Neural cell (in vitro differentiated cells): ENCODE measurements around the gene OR10V1. TPM values are rescaled to one million over a fixed set of nuclear protein-coding genes. Genes with fewer than 3 reads are reported as not detected.

Source experiments
- H2AFZ ChIP-seq: fragments of 200-600, 300-800 bp; sonication (generic), shearing (Covaris generic); 2 replicates; pipeline ENCODE4 v1.6.0; 2014; ENCODE audit warnings: low read depth, mild to moderate bottlenecking, antibody characterized with exemption, low read length, moderate library complexity
- H3F3A ChIP-seq: fragments of 200-600 bp; shearing (Covaris generic); 2 replicates; pipeline ENCODE4 v1.6.1; 2016; ENCODE audit warnings: mild to moderate bottlenecking, moderate library complexity, mixed read lengths, antibody characterized with exemption, low read length; ENCODE audit not compliant: insufficient read depth, poor library complexity, severe bottlenecking
- H3K27ac ChIP-seq: fragments of 200-600, 300-800 bp; sonication (generic), shearing (Covaris generic); 2 replicates; pipeline ENCODE4 v1.5.1; 2014; ENCODE audit warnings: mild to moderate bottlenecking, low read length, moderate library complexity
- H3K27me3 ChIP-seq: fragments of 300-800, 200-600 bp; sonication (generic), shearing (Covaris generic); 2 replicates; pipeline ENCODE4 v1.6.0; 2014; ENCODE audit warnings: mild to moderate bottlenecking, low read depth, low read length, moderate library complexity; ENCODE audit not compliant: insufficient read depth
- H3K36me3 ChIP-seq: fragments of 300-800, 200-600 bp; sonication (generic), shearing (Covaris generic); 2 replicates; pipeline ENCODE4 v1.5.1; 2014; ENCODE audit warnings: mild to moderate bottlenecking, antibody characterized with exemption, low read length, moderate library complexity; ENCODE audit not compliant: insufficient read depth
- H3K4me2 ChIP-seq: fragments of 300-800, 200-600 bp; sonication (generic), shearing (Covaris generic); 2 replicates; pipeline ENCODE4 v1.6.0; 2014; ENCODE audit warnings: mild to moderate bottlenecking, low read length
- H3K4me3 ChIP-seq: fragments of 300-800, 200-600 bp; sonication (generic), shearing (Covaris generic); 2 replicates; pipeline ENCODE4 v1.5.1; 2014; ENCODE audit warnings: mild to moderate bottlenecking, low read length, moderate library complexity
- H3K79me2 ChIP-seq: fragments of 200-600 bp; shearing (Covaris generic); replicated peaks from 2 replicates; pipeline ENCODE4 v1.6.0; 2014; ENCODE audit warnings: mild to moderate bottlenecking, low read length, moderate library complexity; ENCODE audit not compliant: insufficient read depth
- H3K9ac ChIP-seq: fragments of 300-800, 200-600 bp; sonication (generic), shearing (Covaris generic); 2 replicates; pipeline ENCODE4 v1.6.1; 2016; ENCODE audit warnings: mild to moderate bottlenecking, low read length, mixed read lengths
- H3K9me2 ChIP-seq: fragments of 200-600 bp; shearing (Covaris generic); 2 replicates; pipeline ENCODE4 v1.6.1; 2016; ENCODE audit warnings: mild to moderate bottlenecking, low read length, mixed read lengths; ENCODE audit not compliant: insufficient read depth
- H3K9me3 ChIP-seq: fragments of 200-600, 300-800 bp; sonication (generic), shearing (Covaris generic); 2 replicates; pipeline ENCODE4 v1.6.1; 2016; ENCODE audit warnings: mild to moderate bottlenecking, mixed run types, low read length, moderate library complexity, mixed read lengths
- H4K20me1 ChIP-seq: fragments of 200-600 bp; shearing (Covaris generic); 2 replicates; pipeline ENCODE4 v1.6.1; 2016; ENCODE audit warnings: mild to moderate bottlenecking, mixed run types; ENCODE audit not compliant: insufficient read depth
- EP300 ChIP-seq: fragments of 450-650 bp; conservative IDR thresholded peaks from 2 replicates; pipeline ENCODE4 v1.6.1; 2014; ENCODE audit warnings: antibody characterized with exemption, mild to moderate bottlenecking, moderate library complexity; ENCODE audit not compliant: poor library complexity, severe bottlenecking
- EZH2 ChIP-seq: fragments of 200-600, 300-800 bp; shearing (Covaris generic), sonication (generic); IDR thresholded peaks from 2 replicates; pipeline ENCODE4 v1.6.1; 2014; ENCODE audit warnings: antibody characterized with exemption, low read length, borderline replicate concordance, mild to moderate bottlenecking; ENCODE audit not compliant: insufficient read depth, poor library complexity, severe bottlenecking
- MXI1 ChIP-seq: fragments of 450-650 bp; conservative IDR thresholded peaks from 2 replicates; pipeline ENCODE4 v1.6.1; 2014; ENCODE audit warnings: antibody characterized with exemption, mild to moderate bottlenecking; ENCODE audit not compliant: poor library complexity, severe bottlenecking
- POLR2AphosphoS5 ChIP-seq: IDR thresholded peaks from 2 replicates; pipeline ENCODE4 v1.6.1; 2012
- RAD21 ChIP-seq: fragments of 450-650 bp; conservative IDR thresholded peaks from 2 replicates; pipeline ENCODE4 v1.6.1; 2014; ENCODE audit warnings: antibody characterized with exemption, mild to moderate bottlenecking, moderate library complexity
- SMC3 ChIP-seq: fragments of 450-650 bp; conservative IDR thresholded peaks from 2 replicates; pipeline ENCODE4 v1.6.1; 2014; ENCODE audit warnings: antibody characterized with exemption, mild to moderate bottlenecking, moderate library complexity; ENCODE audit not compliant: poor library complexity
- TAF1 ChIP-seq: IDR thresholded peaks from 2 replicates; pipeline ENCODE4 v1.6.1; 2012; ENCODE audit warnings: low read depth
- polyA plus RNA-seq: library from polyadenylated mRNA; depleted of rRNA; stranded (reverse); fragments of >200 nt; gene quantifications from 2 replicates; pipeline ENCODE4 v1.2.3, GENCODE V29; 2014
- TF ChIP-seq, protein P1 (sequence below): fragments of 450-650 bp; IDR thresholded peaks from 2 replicates; pipeline ENCODE4 v1.5.1; 2014; ENCODE audit warnings: antibody characterized with exemption, mild to moderate bottlenecking, moderate library complexity; ENCODE audit not compliant: poor library complexity, severe bottlenecking
- TF ChIP-seq, protein P2 (sequence below): IDR thresholded peaks from 2 replicates; pipeline ENCODE4 v1.6.1; 2012; ENCODE audit warnings: borderline replicate concordance

Gene OR10V1
- polyA plus RNA-seq, 1 donor from 2014 or later = not detected

DNA sequence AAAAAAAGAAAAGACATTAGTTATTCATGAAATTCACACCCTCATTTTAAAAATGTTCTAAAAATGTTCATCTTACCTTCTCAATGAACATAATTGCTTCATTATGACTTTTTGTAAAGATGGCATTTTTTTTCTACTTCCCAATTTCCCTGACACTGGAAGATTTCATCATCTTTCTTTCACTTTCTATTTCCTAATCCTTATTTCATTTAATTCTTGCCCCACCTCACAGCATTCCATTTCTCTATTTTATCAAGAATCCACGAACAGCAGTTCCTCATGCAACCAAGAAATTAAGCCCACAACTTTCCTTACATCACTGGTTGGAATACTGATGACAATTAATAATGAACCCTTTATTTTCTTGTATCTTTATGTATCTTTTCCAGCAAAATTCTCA lies 46.7 kb downstream of the OR10V1 start:
- Histone ChIP-seq H4K20me1 (no peaks in the 10 kb centered on the region), H3K27me3 (no peaks in the 10 kb centered on the region), H3K9me3 (no peaks in the 10 kb centered on the region), H3K4me3 (no peak overlapping the region), H2AFZ (no peak overlapping the region), H3K9ac (no peak overlapping the region), H3K4me2 (no peak overlapping the region), H3K27ac (no peak overlapping the region), H3F3A (peaks cover 7% of the 10 kb centered on the region), H3K9me2 (no peaks in the 10 kb centered on the region), H3K79me2 (peaks cover 14% of the 10 kb centered on the region), H3K36me3 (peaks cover 7% of the 10 kb centered on the region)
- no peak for TF ChIP-seq MXI1
- TF ChIP-seq, protein P1, sequence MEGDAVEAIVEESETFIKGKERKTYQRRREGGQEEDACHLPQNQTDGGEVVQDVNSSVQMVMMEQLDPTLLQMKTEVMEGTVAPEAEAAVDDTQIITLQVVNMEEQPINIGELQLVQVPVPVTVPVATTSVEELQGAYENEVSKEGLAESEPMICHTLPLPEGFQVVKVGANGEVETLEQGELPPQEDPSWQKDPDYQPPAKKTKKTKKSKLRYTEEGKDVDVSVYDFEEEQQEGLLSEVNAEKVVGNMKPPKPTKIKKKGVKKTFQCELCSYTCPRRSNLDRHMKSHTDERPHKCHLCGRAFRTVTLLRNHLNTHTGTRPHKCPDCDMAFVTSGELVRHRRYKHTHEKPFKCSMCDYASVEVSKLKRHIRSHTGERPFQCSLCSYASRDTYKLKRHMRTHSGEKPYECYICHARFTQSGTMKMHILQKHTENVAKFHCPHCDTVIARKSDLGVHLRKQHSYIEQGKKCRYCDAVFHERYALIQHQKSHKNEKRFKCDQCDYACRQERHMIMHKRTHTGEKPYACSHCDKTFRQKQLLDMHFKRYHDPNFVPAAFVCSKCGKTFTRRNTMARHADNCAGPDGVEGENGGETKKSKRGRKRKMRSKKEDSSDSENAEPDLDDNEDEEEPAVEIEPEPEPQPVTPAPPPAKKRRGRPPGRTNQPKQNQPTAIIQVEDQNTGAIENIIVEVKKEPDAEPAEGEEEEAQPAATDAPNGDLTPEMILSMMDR = no peak
- TF ChIP-seq TAF1 = no peak
- TF ChIP-seq EZH2 = no peak
- TF ChIP-seq EP300 = no peak
- TF ChIP-seq RAD21 = no peak
- TF ChIP-seq POLR2AphosphoS5 = no peak
- TF ChIP-seq, protein P2, sequence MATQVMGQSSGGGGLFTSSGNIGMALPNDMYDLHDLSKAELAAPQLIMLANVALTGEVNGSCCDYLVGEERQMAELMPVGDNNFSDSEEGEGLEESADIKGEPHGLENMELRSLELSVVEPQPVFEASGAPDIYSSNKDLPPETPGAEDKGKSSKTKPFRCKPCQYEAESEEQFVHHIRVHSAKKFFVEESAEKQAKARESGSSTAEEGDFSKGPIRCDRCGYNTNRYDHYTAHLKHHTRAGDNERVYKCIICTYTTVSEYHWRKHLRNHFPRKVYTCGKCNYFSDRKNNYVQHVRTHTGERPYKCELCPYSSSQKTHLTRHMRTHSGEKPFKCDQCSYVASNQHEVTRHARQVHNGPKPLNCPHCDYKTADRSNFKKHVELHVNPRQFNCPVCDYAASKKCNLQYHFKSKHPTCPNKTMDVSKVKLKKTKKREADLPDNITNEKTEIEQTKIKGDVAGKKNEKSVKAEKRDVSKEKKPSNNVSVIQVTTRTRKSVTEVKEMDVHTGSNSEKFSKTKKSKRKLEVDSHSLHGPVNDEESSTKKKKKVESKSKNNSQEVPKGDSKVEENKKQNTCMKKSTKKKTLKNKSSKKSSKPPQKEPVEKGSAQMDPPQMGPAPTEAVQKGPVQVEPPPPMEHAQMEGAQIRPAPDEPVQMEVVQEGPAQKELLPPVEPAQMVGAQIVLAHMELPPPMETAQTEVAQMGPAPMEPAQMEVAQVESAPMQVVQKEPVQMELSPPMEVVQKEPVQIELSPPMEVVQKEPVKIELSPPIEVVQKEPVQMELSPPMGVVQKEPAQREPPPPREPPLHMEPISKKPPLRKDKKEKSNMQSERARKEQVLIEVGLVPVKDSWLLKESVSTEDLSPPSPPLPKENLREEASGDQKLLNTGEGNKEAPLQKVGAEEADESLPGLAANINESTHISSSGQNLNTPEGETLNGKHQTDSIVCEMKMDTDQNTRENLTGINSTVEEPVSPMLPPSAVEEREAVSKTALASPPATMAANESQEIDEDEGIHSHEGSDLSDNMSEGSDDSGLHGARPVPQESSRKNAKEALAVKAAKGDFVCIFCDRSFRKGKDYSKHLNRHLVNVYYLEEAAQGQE = no peak
- TF ChIP-seq SMC3 = no peak

Other genes starting within 250 kb of the OR10V1 start
- gene OR4D10, start 240.5 kb downstream of the OR10V1 start, polyA plus RNA-seq = not detected in 2 replicates
- gene OR4D11, start 210.3 kb downstream of the OR10V1 start, polyA plus RNA-seq = 1.6 TPM in 1 of 2 replicates, not detected in the other
- gene OR4D9, start 202.3 kb downstream of the OR10V1 start, polyA plus RNA-seq = not detected in 2 replicates
- gene OSBP, start 98.1 kb downstream of the OR10V1 start, polyA plus RNA-seq = 24.4 and 25.7 TPM in 2 replicates
- gene PATL1, start 44.8 kb downstream of the OR10V1 start, polyA plus RNA-seq = 3.2 and 3.4 TPM in 2 replicates
- gene STX3, start 41.5 kb upstream of the OR10V1 start, polyA plus RNA-seq = 21.3 and 22.9 TPM in 2 replicates
- gene MRPL16, start 96.9 kb upstream of the OR10V1 start, polyA plus RNA-seq = 33.2 and 35.1 TPM in 2 replicates
- gene CBLIF, start 131.7 kb upstream of the OR10V1 start, polyA plus RNA-seq = not detected in 2 replicates
- not detected in 2 replicates for gene TCN1, start 152.6 kb upstream of the OR10V1 start, polyA plus RNA-seq
- not detected in 2 replicates for gene OOSP3, start 164.9 kb upstream of the OR10V1 start, polyA plus RNA-seq
- gene OOSP1, start 224.6 kb upstream of the OR10V1 start, polyA plus RNA-seq = not detected in 2 replicates